Cortex of kidney (tissue), 1 donor: ENCODE data around the gene UPP2.

Source experiments
- DNase-seq: peaks from one replicate; lab custom pipeline; 2025; lab: John Stamatoyannopoulos, UW

Gene UPP2

GRCh38 chr2:158101384-158101926 lies at the start of gene UPP2:
UPP2 (plus strand) TSS chr2:158101876; CDS start chr2:158102064, 188 bp downstream.
- no peak for DNase-seq

GRCh38 chr2:158052761-158053160 lies 48.9 kb upstream of the UPP2 start:
- DNase-seq = no peak

- no peak for DNase-seq
Measured at GRCh38 chr2:158056875-158057274, 44.8 kb upstream of the UPP2 start.

- DNase-seq = no peak
Measured at GRCh38 chr2:158060160-158060834, 41.4 kb upstream of the UPP2 start.

- no peak for DNase-seq
Measured at GRCh38 chr2:158060835-158061435, 40.7 kb upstream of the UPP2 start.

- no peak for DNase-seq
Measured at GRCh38 chr2:158061763-158062162, 39.9 kb upstream of the UPP2 start.

GRCh38 chr2:158066046-158066713 lies 35.5 kb upstream of the UPP2 start:
- DNase-seq = no peak

GRCh38 chr2:158071018-158071417 lies 30.7 kb upstream of the UPP2 start:
- no peak for DNase-seq

- DNase-seq = no peak
Measured at GRCh38 chr2:158072361-158072760, 29.3 kb upstream of the UPP2 start.

- no peak for DNase-seq
Measured at GRCh38 chr2:158079672-158080071, 22.0 kb upstream of the UPP2 start.

GRCh38 chr2:158088093-158088492 lies 13.6 kb upstream of the UPP2 start:
- no peak for DNase-seq

GRCh38 chr2:158089322-158089721 lies 12.4 kb upstream of the UPP2 start:
- DNase-seq = no peak

- DNase-seq = no peak
Measured at GRCh38 chr2:158091647-158092046, 10.0 kb upstream of the UPP2 start.

GRCh38 chr2:158094487-158095092 lies 7.1 kb upstream of the UPP2 start:
- no peak for DNase-seq

GRCh38 chr2:158095269-158095668 lies 6.4 kb upstream of the UPP2 start:
- no peak for DNase-seq

- no peak for DNase-seq
Measured at GRCh38 chr2:158095912-158096311, 5.8 kb upstream of the UPP2 start.

- no peak for DNase-seq
Measured at GRCh38 chr2:158097481-158097880, 4.2 kb upstream of the UPP2 start.

GRCh38 chr2:158098178-158098577 lies 3.5 kb upstream of the UPP2 start:
- DNase-seq = no peak

- DNase-seq = no peak
Measured at GRCh38 chr2:158099716-158100115, 2.0 kb upstream of the UPP2 start.

GRCh38 chr2:158100411-158100810 lies 1.3 kb upstream of the UPP2 start:
- DNase-seq = no peak

GRCh38 chr2:158102446-158102845 lies 770 bp downstream of the UPP2 start:
- no peak for DNase-seq

- no peak for DNase-seq
Measured at GRCh38 chr2:158103411-158104012, 1.8 kb downstream of the UPP2 start.
